ENCODE measurements around the gene DGKE.

DGKE gene

GRCh38 chr17:56851008-56851407 is 17.1 kb downstream of the DGKE start:
- Histone ChIP-seq H3K9me3 (ENCODE audit: insufficient read depth, low read length) (no peaks in the 10 kb centered on the region), H4K20me1 (ENCODE audit: insufficient read depth, low read length) (no peaks in the 10 kb centered on the region), H3K79me2 (ENCODE audit: low read length) (no peaks in the 10 kb centered on the region), H3K27me3 (ENCODE audit: low read depth, low read length) (no peaks in the 10 kb centered on the region), H3K27ac (ENCODE audit: low read length) (no peak overlapping the region), H3K4me1 (ENCODE audit: low read length) (no peaks in the 10 kb centered on the region; the same call in 1 of the 2 replicates), H3K4me3 (ENCODE audit: low read length) (no peak overlapping the region), H3K4me2 (ENCODE audit: low read length) (no peak overlapping the region), H3K9ac (ENCODE audit: low read length) (no peak overlapping the region), H3K36me3 (replicated peaks; ENCODE audit: low read depth, low read length) (peaks cover 13% of the 10 kb centered on the region), H2AFZ (ENCODE audit: low read depth, low read length) (no peak overlapping the region)
- no peak for TF ChIP-seq CTCF (IDR thresholded peaks at IDR 0.05; ENCODE audit: low read depth, low read length)
- TF ChIP-seq EZH2phosphoT487 (IDR thresholded peaks at IDR 0.05; ENCODE audit: low read depth): no peak

GRCh38 chr17:56861899-56862298 is 27.9 kb downstream of the DGKE start:
- H3K79me2 ChIP-seq (ENCODE audit: low read length): no peaks in the 10 kb centered on the region
- H3K36me3 ChIP-seq (replicated peaks; ENCODE audit: low read depth, low read length): peaks cover 8% of the 10 kb centered on the region
- H4K20me1 ChIP-seq (ENCODE audit: insufficient read depth, low read length): no peaks in the 10 kb centered on the region
- H3K9ac ChIP-seq (ENCODE audit: low read length): no peak overlapping the region
- no peak overlapping the region for H3K4me3 ChIP-seq (ENCODE audit: low read length)
- no peak overlapping the region for H3K27ac ChIP-seq (ENCODE audit: low read length)
- no peaks in the 10 kb centered on the region for H3K4me1 ChIP-seq (ENCODE audit: low read length)
- H3K9me3 ChIP-seq (ENCODE audit: insufficient read depth, low read length): no peaks in the 10 kb centered on the region
- no peak overlapping the region for H3K4me2 ChIP-seq (ENCODE audit: low read length)
- H2AFZ ChIP-seq (ENCODE audit: low read depth, low read length): no peak overlapping the region
- TF ChIP-seq CTCF (IDR thresholded peaks at IDR 0.05; ENCODE audit: low read depth, low read length): no peak
- no peak for TF ChIP-seq EZH2phosphoT487 (IDR thresholded peaks at IDR 0.05; ENCODE audit: low read depth)
- H3K27me3 ChIP-seq (ENCODE audit: low read depth, low read length): no peaks in the 10 kb centered on the region

GRCh38 chr17:56863974-56864373 is 30.0 kb downstream of the DGKE start:
- peaks cover 10% of the 10 kb centered on the region for H3K36me3 ChIP-seq (replicated peaks; ENCODE audit: low read depth, low read length)

GRCh38 chr17:56866076-56866475 is 32.1 kb downstream of the DGKE start:
- Histone ChIP-seq H3K4me2 (ENCODE audit: low read length) (no peak overlapping the region), H3K27ac (ENCODE audit: low read length) (no peak overlapping the region), H4K20me1 (ENCODE audit: insufficient read depth, low read length) (no peaks in the 10 kb centered on the region), H3K79me2 (ENCODE audit: low read length) (no peaks in the 10 kb centered on the region), H2AFZ (ENCODE audit: low read depth, low read length) (no peak overlapping the region), H3K9me3 (ENCODE audit: insufficient read depth, low read length) (no peaks in the 10 kb centered on the region), H3K27me3 (ENCODE audit: low read depth, low read length) (no peaks in the 10 kb centered on the region), H3K36me3 (replicated peaks; ENCODE audit: low read depth, low read length) (peaks cover 11% of the 10 kb centered on the region), H3K4me1 (ENCODE audit: low read length) (no peaks in the 10 kb centered on the region), H3K9ac (ENCODE audit: low read length) (no peak overlapping the region), H3K4me3 (ENCODE audit: low read length) (no peak overlapping the region)
- TF ChIP-seq CTCF (IDR thresholded peaks at IDR 0.05; ENCODE audit: low read depth, low read length) (no peak), EZH2phosphoT487 (IDR thresholded peaks at IDR 0.05; ENCODE audit: low read depth) (no peak)

More at GRCh38 chr17:56863974-56864373, 30.0 kb downstream of the DGKE start:
- no peaks in the 10 kb centered on the region for H3K27me3 ChIP-seq (ENCODE audit: low read depth, low read length)
- no peak overlapping the region for H3K27ac ChIP-seq (ENCODE audit: low read length)
- H3K9ac ChIP-seq (ENCODE audit: low read length): no peak overlapping the region
- H3K79me2 ChIP-seq (ENCODE audit: low read length): no peaks in the 10 kb centered on the region
- H3K9me3 ChIP-seq (ENCODE audit: insufficient read depth, low read length): no peaks in the 10 kb centered on the region
- H3K4me2 ChIP-seq (ENCODE audit: low read length): no peak overlapping the region
- no peaks in the 10 kb centered on the region for H4K20me1 ChIP-seq (ENCODE audit: insufficient read depth, low read length)
- TF ChIP-seq EZH2phosphoT487 (IDR thresholded peaks at IDR 0.05; ENCODE audit: low read depth): no peak
- no peak for TF ChIP-seq CTCF (IDR thresholded peaks at IDR 0.05; ENCODE audit: low read depth, low read length)
- H3K4me3 ChIP-seq (ENCODE audit: low read length): no peak overlapping the region
- no peaks in the 10 kb centered on the region for H3K4me1 ChIP-seq (ENCODE audit: low read length)
- H2AFZ ChIP-seq (ENCODE audit: low read depth, low read length): no peak overlapping the region
